ENCODE results near the gene SDHAF2.

DNA sequence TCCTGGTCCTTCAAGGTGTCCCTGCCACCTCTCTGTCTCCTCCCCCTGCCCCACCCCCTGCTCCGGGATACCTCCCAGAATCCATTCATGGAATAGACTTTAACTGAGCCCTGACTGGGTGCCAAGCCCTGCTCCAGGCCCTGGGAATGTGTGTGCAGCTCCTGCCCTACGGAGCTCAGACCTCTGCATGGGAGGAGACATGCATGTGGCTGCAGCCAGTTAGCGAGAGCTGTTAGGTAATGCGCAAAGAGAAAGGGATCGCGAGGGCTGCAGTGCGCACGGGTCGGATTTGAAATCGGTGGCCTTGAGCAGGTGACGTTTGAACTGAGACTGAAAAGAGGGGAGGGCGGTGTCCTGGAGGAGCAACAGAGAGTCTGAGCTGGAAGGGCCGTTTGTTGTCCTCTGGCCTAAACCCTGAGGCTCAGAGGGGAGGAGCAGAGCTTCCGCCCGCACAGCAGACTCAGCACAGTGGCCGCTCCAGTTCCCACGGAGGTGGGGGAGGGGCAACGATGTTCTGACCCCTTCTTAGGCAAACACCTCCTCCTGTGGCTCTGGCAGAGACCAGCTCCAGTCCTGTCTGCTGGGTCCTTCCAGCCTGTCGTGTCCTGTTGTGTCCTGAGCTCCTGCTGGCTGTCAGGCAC, 58.8 kb downstream of the SDHAF2 start:
- TF ChIP-seq, protein P1, sequence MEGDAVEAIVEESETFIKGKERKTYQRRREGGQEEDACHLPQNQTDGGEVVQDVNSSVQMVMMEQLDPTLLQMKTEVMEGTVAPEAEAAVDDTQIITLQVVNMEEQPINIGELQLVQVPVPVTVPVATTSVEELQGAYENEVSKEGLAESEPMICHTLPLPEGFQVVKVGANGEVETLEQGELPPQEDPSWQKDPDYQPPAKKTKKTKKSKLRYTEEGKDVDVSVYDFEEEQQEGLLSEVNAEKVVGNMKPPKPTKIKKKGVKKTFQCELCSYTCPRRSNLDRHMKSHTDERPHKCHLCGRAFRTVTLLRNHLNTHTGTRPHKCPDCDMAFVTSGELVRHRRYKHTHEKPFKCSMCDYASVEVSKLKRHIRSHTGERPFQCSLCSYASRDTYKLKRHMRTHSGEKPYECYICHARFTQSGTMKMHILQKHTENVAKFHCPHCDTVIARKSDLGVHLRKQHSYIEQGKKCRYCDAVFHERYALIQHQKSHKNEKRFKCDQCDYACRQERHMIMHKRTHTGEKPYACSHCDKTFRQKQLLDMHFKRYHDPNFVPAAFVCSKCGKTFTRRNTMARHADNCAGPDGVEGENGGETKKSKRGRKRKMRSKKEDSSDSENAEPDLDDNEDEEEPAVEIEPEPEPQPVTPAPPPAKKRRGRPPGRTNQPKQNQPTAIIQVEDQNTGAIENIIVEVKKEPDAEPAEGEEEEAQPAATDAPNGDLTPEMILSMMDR (conservative IDR thresholded peaks at IDR 0.05 in 1 of 2, IDR thresholded peaks at IDR 0.05 in 1 of 2; ENCODE audit: low read depth in 1 of 2, low read length in 2 of 2): no peak
- TF ChIP-seq EZH2 (IDR thresholded peaks at IDR 0.05; ENCODE audit: low read length, missing control alignments): no peak
